ENCODE results near the gene PADI3.
A peak's percentile ranks its signal among the peaks of the same experiment; 100 is the strongest.
"Not testable (repeated sequence)": the region's sequence is repeated elsewhere in the genome, so short reads cannot be mapped to it uniquely, and the experiment has no call there.

PADI3 gene

DNA sequence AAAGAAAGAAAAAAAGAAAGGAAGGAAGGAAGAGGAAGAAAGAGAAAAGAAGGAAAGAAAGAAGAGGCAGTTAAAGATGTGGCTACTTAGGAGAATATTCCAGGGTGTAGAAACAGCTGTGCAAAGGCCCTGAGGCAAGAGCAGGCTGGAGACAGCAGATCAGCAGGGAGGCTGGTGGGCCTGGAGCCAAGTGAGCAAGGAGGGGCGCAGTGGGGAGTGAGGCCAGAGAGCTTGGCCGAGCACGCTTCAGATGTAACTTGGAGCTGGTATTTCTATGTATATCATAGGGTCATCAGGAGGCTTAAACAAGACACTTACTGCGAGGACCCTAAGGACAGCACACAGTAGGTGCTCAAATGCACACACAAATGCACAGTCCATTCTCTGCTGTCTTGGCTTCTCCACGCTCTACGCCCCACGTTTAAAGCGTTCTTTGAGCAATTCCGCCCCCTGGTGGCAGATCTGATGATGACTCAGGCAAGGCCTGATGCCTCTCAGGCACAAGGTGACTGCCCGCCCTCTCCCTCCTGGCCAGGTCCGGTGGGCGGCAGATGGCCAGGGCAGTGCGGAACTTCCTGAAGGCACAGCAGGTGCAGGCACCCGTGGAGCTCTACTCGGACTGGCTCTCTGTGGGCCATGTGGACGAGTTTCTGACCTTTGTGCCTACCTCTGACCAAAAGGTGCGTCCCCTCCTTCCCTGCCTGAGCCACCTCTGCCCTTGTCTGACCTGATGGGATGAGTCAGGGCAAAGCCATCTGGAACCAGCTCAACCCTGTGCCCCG, 11.9 kb upstream of the PADI3 start:
- no peak overlapping the region for H3K4me3 ChIP-seq (ENCODE audit: low read length)
- peak; percentile 60 for DNase-seq (ENCODE audit: low read depth, low spot score)

DNA sequence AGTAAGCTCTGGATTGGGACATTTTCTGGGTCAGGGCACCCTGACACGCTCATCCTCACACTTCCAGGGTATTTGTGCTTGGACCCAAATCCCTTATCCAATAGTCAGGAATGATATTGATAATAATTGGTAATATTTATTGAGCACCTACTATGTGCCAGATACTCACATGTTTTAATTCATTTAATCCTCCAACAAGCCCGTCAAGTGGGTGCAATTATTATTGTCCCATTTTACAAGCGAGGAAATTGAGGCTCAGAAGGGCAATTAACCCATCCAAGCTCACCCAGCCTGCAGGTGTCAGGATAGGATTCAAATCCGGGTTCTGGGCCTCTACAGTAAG, 11.4 kb upstream of the PADI3 start:
- no peak for DNase-seq (ENCODE audit: low read depth, low spot score)
- H3K4me3 ChIP-seq (ENCODE audit: low read length), result no peak overlapping the region

DNA sequence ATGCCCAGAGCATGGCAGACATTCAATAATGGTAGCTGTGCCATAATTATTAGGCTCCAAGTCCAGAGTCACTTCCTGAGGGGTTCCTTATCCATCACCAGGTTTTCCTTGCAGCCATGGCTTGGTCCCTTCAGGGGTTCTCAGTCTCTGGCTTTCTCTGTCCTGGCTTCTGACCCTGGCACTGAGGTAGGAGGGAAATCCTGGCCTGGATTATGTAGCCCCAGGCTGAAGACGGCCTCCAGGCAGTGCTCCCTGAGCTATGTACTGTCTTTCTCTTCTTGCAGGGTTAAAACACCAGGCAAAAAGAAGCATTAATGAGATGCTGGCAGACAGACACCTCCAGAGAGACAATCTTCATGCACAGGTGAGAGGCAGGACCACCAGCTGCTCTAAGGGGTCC, 9.5 kb upstream of the PADI3 start:
- H3K4me3 ChIP-seq (ENCODE audit: low read length), result no peak overlapping the region
- DNase-seq (ENCODE audit: low read depth, low spot score), result peak; percentile 73

DNA sequence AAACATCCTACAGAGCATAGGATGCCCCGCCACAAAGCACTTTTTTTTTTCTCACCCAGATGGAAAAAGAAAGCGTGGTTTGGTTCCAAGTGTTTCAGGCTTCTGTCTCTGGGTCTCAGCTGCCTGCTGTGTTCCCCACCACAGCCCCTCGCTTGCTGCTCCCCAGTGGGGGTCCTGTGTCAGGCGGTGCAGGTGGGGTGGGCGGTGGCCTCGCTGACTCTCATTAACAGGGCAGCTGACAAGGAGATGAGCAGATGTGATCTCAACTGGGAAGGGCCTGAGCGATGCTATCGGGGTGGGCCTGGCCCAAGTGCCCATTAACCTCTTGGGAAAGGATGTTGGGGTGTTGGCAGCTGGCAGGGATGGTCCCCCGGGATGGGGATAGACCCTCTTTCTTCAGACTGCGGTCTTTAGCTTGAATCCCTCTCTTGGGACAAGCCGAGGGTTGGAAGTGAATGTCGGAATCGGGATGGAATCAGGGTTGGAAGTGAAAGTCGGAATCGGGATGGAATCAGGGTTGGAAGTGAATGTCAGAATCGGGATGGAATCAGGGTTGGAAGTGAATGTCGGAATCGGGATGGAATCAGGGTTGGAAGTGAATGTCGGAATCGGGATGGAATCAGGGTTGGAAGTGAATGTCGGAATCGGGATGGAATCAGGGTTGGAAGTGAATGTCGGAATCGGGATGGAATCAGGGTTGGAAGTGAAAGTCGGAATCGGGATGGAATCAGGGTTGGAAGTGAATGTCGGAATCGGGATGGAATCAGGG, 7.7 kb upstream of the PADI3 start:
- not testable (repeated sequence) for DNase-seq (ENCODE audit: low read depth, low spot score); H3K4me3 ChIP-seq (ENCODE audit: low read length)

DNA sequence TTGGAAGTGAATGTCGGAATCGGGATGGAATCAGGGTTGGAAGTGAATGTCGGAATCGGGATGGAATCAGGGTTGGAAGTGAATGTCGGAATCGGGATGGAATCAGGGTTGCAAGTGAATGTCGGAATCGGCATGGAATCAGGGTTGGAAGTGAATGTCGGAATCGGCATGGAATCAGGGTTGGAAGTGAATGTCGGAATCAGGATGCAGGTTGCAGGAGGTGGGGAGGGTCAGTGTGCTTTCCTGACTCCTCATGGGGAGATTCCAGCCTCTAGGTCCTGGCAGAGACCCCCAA, 7.2 kb upstream of the PADI3 start:
- DNase-seq (ENCODE audit: low read depth, low spot score); H3K4me3 ChIP-seq (ENCODE audit: low read length): not testable (repeated sequence)

DNA sequence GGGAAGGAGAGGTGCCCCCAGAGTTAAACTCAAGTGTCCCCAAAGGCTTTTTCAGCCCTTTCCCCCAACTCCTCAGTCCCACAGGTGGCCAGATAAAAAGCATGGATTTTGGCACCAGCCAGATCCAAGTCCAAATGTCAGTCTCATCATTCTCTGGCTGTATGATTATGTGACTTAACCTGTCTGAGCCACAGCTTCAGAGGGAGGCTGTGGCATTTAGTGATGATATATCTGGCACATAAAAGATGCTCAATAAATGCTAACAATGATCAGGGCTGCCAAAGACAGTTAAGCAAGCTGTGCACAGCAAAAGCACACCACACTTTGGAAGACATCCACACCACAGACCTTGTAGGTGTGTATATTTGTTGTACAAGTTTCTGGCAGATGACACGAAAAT, 5.6 kb upstream of the PADI3 start:
- no peak overlapping the region for H3K4me3 ChIP-seq (ENCODE audit: low read length)
- no peak for DNase-seq (ENCODE audit: low read depth, low spot score)

DNA sequence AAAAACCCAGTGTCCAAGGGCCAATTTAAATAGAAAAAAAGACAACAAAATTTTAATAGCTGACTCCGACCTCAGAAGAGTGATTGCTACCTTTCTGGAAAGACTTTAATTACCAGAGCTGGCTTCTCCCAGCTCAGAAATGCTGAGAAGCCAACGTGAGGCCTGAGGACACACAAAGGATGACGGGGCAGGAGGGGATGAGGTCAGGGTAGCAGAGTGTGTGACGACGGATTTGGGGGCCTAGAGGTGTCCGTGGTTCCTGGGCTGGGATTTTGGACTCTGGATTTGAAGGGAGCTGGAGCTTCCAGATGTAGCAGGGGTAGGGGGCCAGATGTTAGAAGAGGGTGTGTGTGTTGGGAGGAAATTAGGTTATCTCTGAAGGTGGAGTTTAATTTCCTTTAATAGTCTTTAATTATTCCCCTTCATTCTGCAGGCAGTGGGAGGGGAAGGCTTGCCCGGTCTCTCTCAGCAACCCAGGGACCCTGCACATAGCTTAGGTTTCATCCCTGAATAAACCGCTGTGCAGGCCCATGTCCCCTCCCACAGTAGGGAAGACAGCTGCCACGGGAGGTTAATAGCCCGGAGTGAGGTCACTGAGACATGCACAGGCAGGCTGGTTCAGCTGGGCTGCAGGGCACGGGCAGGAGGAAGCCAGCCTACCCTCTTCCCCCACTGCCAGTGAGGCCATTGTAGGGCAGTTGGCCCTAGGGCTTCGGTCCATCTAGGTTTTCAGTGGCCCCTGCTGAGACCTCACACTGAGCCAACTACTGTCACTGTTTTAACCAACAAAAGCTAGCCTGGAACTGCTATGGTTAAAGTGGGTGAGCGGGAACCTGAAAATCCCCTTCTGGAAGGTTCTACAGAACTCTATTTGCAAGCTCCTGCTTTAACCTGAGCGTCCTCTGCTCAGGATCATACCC, 3.8 kb upstream of the PADI3 start:
- no peak for DNase-seq (ENCODE audit: low read depth, low spot score)
- no peak overlapping the region for H3K4me3 ChIP-seq (ENCODE audit: low read length)

DNA sequence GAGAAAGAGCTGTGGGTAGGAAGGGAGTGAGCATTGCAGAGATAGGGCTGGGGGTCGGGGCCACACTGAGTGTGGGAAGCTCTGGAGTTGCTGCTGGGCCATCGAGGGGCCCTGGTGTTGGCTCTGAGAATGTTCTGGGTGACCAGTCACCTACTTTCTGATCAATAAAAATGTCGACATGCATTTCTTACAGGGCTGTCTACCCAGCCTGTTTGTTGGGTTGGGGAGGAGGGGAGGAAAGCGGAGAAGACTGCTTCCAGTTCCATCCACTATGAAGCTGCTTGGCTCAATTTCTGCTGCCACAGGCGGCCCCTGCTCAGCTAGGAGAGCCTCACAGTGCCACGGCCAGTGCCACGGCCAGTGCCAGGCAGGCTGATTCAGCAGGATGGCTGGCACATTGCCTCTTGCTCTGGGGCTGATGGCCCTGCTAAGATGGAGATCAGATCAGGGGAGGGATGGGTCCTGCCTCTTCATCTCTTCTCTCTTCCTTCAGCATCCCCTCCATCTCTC, 3.0 kb upstream of the PADI3 start:
- DNase-seq (ENCODE audit: low read depth, low spot score), result no peak

DNA sequence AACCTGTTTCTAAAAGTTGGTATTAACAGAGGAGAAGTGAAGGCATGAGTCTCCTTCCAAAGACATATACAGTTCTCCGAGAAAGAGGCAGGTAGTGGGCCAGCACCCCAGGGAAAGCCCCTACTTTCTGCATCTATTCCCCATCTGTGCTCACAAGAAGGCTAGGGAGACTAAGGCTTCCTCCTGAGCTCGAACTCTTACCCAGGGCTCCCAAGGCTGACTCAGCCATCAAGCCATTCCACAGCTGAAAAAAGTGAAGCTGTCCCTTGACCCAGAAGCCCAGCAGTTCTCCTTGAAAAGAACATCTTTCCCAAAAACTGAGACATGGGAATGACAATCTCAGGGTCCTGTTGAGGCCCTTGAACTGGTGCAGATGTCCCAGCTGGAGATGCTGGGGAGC, 1.9 kb upstream of the PADI3 start:
- no peak overlapping the region for H3K4me3 ChIP-seq (ENCODE audit: low read length)
- no peak for DNase-seq (ENCODE audit: low read depth, low spot score)

More for the DNA sequence above, 3.0 kb upstream of the PADI3 start:
- H3K4me3 ChIP-seq (ENCODE audit: low read length), result no peak overlapping the region

DNA sequence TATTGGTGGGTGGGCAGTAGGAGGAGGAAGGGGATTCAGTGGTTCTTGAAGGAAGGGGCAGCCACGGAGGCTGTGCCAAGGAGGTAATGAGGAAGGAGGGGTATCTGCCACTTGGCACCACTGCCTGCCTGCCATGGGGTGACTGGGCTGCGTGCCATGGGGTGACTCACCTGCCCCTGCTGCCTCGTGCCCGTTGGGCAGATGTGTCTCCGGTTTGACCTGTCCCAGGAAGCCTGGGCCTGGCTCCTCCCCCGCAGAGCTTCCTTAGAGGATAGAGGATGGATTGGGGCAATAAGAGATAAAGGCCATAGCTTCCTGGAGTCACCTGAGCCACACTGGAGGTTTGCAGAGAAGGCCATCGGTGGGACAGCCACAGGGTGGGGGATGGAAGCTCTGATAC, 1.7 kb downstream of the PADI3 start:
- H3K4me3 ChIP-seq (ENCODE audit: low read length), result no peak overlapping the region
- DNase-seq (ENCODE audit: low read depth, low spot score), result no peak

DNA sequence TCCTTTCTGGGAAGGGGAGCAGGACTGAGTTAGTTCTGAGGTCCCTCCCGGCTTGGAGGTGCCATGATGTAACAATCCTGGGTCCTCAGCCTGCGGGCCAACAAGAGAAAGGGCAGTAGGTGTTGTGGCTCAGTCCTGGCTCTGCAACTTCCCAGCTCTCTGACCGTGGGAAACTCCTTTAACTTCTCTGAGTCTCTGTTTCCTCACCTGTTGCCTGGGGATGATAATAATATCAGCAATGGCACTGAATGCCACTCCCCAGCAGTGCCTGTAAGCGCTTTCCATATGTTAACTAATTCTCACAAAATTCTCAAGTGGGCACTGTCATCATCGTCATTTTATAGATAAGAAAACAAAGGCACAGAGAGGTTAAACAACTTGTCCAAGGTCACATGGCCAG, 2.3 kb downstream of the PADI3 start:
- DNase-seq (ENCODE audit: low read depth, low spot score), result no peak
- H3K4me3 ChIP-seq (ENCODE audit: low read length), result no peak overlapping the region

DNA sequence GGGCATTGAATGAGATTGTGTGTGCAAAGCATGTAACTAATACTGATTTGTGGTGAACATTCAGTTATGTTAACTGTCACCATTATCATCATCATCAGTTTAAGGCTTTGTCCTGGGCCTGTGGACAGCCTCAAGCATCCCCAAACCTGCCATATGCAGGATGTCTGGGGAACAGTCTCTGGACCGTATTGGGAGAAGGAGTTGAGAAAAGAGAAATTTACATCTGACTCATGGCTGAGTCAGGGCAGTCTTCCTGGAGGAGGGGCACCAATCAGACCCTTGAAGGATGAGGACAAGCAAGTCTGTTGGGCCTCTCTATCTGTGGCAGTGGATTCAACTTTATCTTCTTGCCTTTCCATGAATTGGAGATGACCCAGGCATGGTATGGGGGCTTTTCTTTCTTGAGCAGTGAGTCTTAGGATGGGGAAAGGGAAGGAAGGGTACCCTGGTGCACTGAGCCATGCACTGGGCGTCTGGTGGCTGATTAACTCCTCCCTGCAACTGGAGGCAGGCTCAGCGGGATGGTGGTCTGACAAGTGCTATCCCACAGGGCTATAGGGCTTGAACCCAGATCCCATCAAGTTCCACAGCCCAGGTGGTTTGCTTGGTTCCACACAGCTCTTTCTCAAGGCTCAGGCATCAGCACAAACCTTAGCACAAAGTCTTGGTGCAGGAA, 2.9 kb downstream of the PADI3 start:
- DNase-seq (ENCODE audit: low read depth, low spot score), result no peak

DNA sequence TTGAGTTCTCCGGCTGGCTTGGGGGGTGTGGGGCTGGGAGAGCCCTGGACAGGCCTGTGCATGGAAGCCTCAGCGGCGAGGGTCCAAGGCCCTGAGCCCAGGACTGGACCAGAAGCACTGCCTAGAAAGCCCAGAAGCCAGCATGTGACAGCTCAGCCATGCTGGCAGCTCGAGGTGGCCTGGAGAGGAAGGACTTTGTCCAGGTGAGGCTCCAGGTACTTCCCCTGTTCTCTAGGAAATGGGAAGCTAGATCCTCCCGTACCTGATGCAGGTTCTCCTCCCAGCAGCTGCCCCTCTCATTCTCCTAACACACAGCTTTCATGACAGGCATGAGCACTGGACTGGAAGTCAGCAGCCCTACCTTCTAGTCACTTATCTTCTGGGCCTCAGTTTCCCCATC, 6.4 kb downstream of the PADI3 start:
- no peak overlapping the region for H3K4me3 ChIP-seq (ENCODE audit: low read length)
- no peak for DNase-seq (ENCODE audit: low read depth, low spot score)

More for the DNA sequence above, 2.9 kb downstream of the PADI3 start:
- H3K4me3 ChIP-seq (ENCODE audit: low read length), result no peak overlapping the region

DNA sequence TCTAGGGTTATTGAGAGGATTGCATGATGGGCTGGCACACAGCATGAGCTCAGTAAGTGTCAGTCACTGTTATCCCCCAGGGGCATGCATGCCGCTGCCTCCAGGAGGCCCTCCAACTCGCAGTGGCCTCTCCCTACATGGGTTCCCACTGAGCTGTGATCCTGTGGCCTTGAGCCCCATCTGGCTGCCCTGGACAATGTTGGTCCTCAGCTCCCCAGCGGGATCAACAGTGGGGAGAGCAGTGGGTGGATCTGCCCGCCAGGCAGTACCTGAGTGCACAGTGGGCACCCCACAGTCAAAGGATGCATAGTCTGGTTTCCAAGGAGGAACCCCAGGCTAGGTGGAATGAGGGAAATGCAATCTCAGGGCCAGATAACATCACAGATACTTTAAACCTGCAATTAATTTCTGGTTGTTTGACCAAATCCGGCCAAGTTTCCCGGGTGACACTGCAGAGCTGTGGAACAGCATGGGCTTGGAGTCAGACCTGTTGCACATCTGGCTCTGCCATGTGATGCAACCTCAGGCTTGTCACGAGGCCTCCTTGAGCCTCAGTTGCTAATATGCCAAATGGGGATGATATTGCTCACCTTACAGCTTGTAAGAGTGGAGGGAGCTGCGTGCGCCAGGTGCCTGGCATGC, 9.3 kb downstream of the PADI3 start:
- H3K4me3 ChIP-seq (ENCODE audit: low read length), result no peak overlapping the region
- no peak for DNase-seq (ENCODE audit: low read depth, low spot score)

DNA sequence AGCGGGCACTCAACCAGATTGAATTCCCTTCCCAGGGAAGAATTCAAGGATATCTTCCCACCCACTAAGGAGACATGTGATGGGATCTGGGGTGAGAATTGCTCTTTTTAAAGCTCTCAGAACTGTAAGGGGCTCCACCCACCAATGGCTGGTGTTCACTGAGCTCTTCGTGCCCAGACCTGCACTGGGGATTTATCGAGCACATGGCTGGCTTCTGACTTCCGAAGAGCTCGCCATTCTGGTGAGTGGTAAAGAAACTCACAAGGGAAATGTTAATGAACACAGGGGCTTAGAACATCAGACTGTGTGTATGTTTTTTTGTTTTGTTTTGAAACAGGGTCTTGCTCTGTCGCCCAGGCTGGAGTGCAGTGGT, 9.8 kb downstream of the PADI3 start:
- H3K4me3 ChIP-seq (ENCODE audit: low read length), result no peak overlapping the region
- DNase-seq (ENCODE audit: low read depth, low spot score), result no peak

DNA sequence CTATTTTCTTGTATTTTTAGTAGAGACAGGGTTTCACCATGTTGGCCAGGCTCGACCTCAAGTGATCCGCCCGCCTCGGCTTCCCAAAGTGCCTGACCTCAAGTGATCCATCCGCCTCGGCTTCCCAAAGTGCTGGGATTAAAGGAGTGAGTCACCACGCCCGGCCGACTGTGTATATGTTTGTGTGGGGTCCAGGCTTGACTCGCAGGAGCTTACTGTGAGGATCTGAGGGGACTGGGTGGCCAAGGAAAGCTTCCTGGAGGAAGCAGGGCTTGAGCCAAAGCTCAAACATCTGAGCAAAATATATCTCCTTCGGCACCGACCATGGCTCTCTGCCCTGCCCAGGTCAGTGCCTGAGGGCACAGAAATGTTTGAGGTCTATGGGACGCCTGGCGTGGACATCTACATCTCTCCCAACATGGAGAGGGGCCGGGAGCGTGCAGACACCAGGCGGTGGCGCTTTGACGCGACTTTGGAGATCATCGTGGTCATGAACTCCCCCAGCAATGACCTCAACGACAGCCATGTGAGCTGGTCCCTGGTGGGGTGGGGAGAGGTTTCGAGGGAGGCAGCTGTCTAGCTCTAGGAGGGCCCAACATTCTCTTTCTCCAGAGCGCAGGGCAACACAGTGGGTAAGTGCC, 10.5 kb downstream of the PADI3 start:
- DNase-seq (ENCODE audit: low read depth, low spot score), result no peak
- H3K4me3 ChIP-seq (ENCODE audit: low read length), result no peak overlapping the region

DNA sequence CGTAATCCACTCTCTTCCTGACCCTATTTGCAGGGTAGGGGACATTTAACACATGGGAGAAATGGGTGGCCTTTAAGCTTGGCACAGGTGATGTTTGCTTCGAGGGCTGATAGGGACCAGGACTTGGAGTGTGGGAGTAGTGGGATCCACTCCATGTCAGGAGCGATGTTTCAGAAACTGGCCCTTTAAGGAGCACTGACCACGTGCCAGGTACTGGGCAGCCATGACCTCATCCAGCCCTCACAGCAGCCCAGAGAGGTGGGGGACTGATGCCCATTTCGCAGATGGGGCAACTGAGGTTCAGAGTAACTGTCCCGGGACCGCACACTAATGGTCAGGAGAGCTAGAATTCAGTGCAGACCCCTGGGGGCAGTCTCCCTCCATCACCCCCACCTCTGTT, 11.4 kb downstream of the PADI3 start:
- no peak overlapping the region for H3K4me3 ChIP-seq (ENCODE audit: low read length)
- DNase-seq (ENCODE audit: low read depth, low spot score), result no peak

DNA sequence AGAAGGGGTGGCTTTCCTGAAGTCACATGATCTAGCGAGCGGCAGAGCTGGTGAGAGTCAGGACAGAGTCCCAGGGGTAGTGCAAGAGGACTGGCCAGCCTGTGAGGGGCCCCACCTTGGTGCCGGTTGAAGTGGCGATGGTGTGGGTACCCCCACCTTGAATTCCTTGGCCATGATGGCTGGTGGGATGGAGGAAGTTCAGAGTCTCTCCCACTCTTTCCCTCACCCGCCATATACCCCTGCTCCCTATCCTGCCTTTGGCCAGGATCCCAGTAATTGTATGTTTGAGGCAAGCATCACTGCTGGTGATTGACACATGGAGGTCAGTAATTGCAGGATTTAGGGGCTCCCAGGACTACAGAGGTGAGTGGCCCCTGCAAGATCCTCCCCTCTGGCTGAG, 11.8 kb downstream of the PADI3 start:
- no peak for DNase-seq (ENCODE audit: low read depth, low spot score)
- H3K4me3 ChIP-seq (ENCODE audit: low read length), result no peak overlapping the region

All from Jurkat, Clone E6-1 (cell line).